Measurements from ENCODE around the gene KCNQ1. TPM values are rescaled to one million over a fixed set of nuclear protein-coding genes. Genes with fewer than 3 reads are reported as not detected.

KCNQ1 gene
- total RNA-seq, 4 donors from 2014 or later = 5.6 to 46.8 (median 24.6) TPM

- H3K27me3 ChIP-seq = no peaks in the 10 kb centered on the region
- no peaks in the 10 kb centered on the region for H3K9me3 ChIP-seq
- WGBS, 2 donors (ENCODE audit: low coverage in 1 of 2) = 84% methylated on average over 18 of the region's 18 CpGs; no CpG with 5 or more reads in 1 of the 2 donors
- no peaks in the 10 kb centered on the region for H3K36me3 ChIP-seq
- no peak overlapping the region for H3K27ac ChIP-seq
- intact Hi-C loops (cut with DNase I; ENCODE audit: low total_unique reads) (no loop called here), in situ Hi-C loops (cut with MboI; ENCODE audit: low pct_ligation_motif_present in 1 of 4, low pct_unique_long_range_greater_than_20kb in 1 of 4, low sequenced_read_pairs in 3 of 4) (no loop called here)
- no peak overlapping the region for H3K4me3 ChIP-seq
- peaks cover 2 to 12% (median 9%) of the 10 kb centered on the region in 4 donors for H3K4me1 ChIP-seq
- no peak for TF ChIP-seq POLR2AphosphoS5 (IDR thresholded peaks at IDR 0.05)
- no peak for DNase-seq
Observed at GRCh38 chr11:2693271-2694261, 248.8 kb downstream of the KCNQ1 start.

- Histone ChIP-seq H3K27ac (no peak overlapping the region), H3K36me3 (no peaks in the 10 kb centered on the region), H3K4me3 (no peak overlapping the region), H3K4me1 (peaks cover 2 to 14% (median 10%) of the 10 kb centered on the region in 4 donors), H3K27me3 (no peaks in the 10 kb centered on the region), H3K9me3 (no peaks in the 10 kb centered on the region)
- 83% methylated on average over 7 of the region's 7 CpGs; no CpG with 5 or more reads in 1 of the 2 donors for WGBS, 2 donors (ENCODE audit: low coverage in 1 of 2)
- DNase-seq = no peak
- in situ Hi-C loops (cut with MboI; ENCODE audit: low pct_ligation_motif_present in 1 of 4, low pct_unique_long_range_greater_than_20kb in 1 of 4, low sequenced_read_pairs in 3 of 4) (no loop called here), intact Hi-C loops (cut with DNase I; ENCODE audit: low total_unique reads) (no loop called here)
- no peak for TF ChIP-seq CTCF (IDR thresholded peaks at IDR 0.05)
- TF ChIP-seq POLR2AphosphoS5 (IDR thresholded peaks at IDR 0.05) = no peak
- no peak for TF ChIP-seq POLR2A (IDR thresholded peaks at IDR 0.05)
- TF ChIP-seq EP300 (IDR thresholded peaks at IDR 0.05; ENCODE audit: low read depth) = no peak
Observed at GRCh38 chr11:2694495-2694894, 249.7 kb downstream of the KCNQ1 start.

- DNase-seq = no peak
- Histone ChIP-seq H3K4me1 (peaks cover 2 to 14% (median 10%) of the 10 kb centered on the region in 4 donors), H3K27ac (no peak overlapping the region), H3K4me3 (no peak overlapping the region), H3K27me3 (no peaks in the 10 kb centered on the region), H3K36me3 (no peaks in the 10 kb centered on the region), H3K9me3 (no peaks in the 10 kb centered on the region)
- WGBS, 2 donors (ENCODE audit: low coverage in 1 of 2) = 68 to 75% methylated on average over 3 to 9 of the region's 9 CpGs
- intact Hi-C loops (cut with DNase I; ENCODE audit: low total_unique reads) = no loop called here
- in situ Hi-C loops (cut with MboI; ENCODE audit: low pct_ligation_motif_present in 1 of 4, low pct_unique_long_range_greater_than_20kb in 1 of 4, low sequenced_read_pairs in 3 of 4) = no loop called here
- TF ChIP-seq CTCF (IDR thresholded peaks at IDR 0.05) (no peak), EP300 (IDR thresholded peaks at IDR 0.05; ENCODE audit: low read depth) (no peak), POLR2AphosphoS5 (IDR thresholded peaks at IDR 0.05) (no peak), POLR2A (IDR thresholded peaks at IDR 0.05) (no peak)
Observed at GRCh38 chr11:2694995-2695939, 250.5 kb downstream of the KCNQ1 start.

- DNase-seq = no peak
- Histone ChIP-seq H3K36me3 (no peaks in the 10 kb centered on the region), H3K4me1 (peaks cover 0 to 14% (median 10%) of the 10 kb centered on the region in 4 donors), H3K9me3 (no peaks in the 10 kb centered on the region), H3K27ac (no peak overlapping the region), H3K4me3 (no peak overlapping the region), H3K27me3 (no peaks in the 10 kb centered on the region)
- intact Hi-C loops (cut with DNase I; ENCODE audit: low total_unique reads) = no loop called here
- 85 to 86% methylated on average over 5 of the region's 5 CpGs for WGBS, 2 donors (ENCODE audit: low coverage in 1 of 2)
- in situ Hi-C loops (cut with MboI; ENCODE audit: low pct_ligation_motif_present in 1 of 4, low pct_unique_long_range_greater_than_20kb in 1 of 4, low sequenced_read_pairs in 3 of 4) = no loop called here
- TF ChIP-seq EP300 (IDR thresholded peaks at IDR 0.05; ENCODE audit: low read depth) = no peak
- TF ChIP-seq POLR2A (IDR thresholded peaks at IDR 0.05) = no peak
- no peak for TF ChIP-seq POLR2AphosphoS5 (IDR thresholded peaks at IDR 0.05)
Observed at GRCh38 chr11:2696455-2696854, 251.6 kb downstream of the KCNQ1 start.
